Endothelial cell of hepatic sinusoid (primary cell): ENCODE measurements around the gene CYB5R4.
"Not testable (repeated sequence)": the region's sequence is repeated elsewhere in the genome, so short reads cannot be mapped to it uniquely, and the experiment has no call there.

Experiments
- in situ Hi-C: cut with HindIII; loops from 2 replicates; pipeline ENCODE4 v1.10.0; 2017; ENCODE audit warnings: low sequenced_read_pairs

Gene CYB5R4

GRCh38 chr6:83862776-83863471, 3.4 kb downstream of the CYB5R4 start:
- in situ Hi-C loops: loop anchor here (25.0 kb wide), 1 partner anchor 349 kb away; no protein-coding TSS in a partner anchor

GRCh38 chr6:83867043-83867442, 7.6 kb downstream of the CYB5R4 start:
- in situ Hi-C loops: loop anchor here (25.0 kb wide), 1 partner anchor 345 kb away; no protein-coding TSS in a partner anchor

GRCh38 chr6:83867527-83868161, 8.2 kb downstream of the CYB5R4 start:
- in situ Hi-C loops: loop anchor here (25.0 kb wide), 1 partner anchor 345 kb away; no protein-coding TSS in a partner anchor

GRCh38 chr6:83868639-83869038, 9.2 kb downstream of the CYB5R4 start:
- in situ Hi-C loops: loop anchor here (25.0 kb wide), 1 partner anchor 344 kb away; no protein-coding TSS in a partner anchor

- in situ Hi-C loops: loop anchor here (25.0 kb wide), 1 partner anchor 342 kb away; no protein-coding TSS in a partner anchor
These were observed 11.2 kb downstream of the CYB5R4 start for GRCh38 chr6:83870649-83871048.

GRCh38 chr6:83872386-83873118, 13.1 kb downstream of the CYB5R4 start:
- in situ Hi-C loops: loop anchor here (25.0 kb wide), 1 partner anchor 340 kb away; no protein-coding TSS in a partner anchor

- in situ Hi-C loops: loop anchor here (25.0 kb wide), 1 partner anchor 338 kb away; no protein-coding TSS in a partner anchor
These were observed 14.4 kb downstream of the CYB5R4 start for GRCh38 chr6:83873869-83874268.

GRCh38 chr6:83875843-83876242, 16.4 kb downstream of the CYB5R4 start:
- in situ Hi-C loops: no loop called here

- in situ Hi-C loops: no loop called here
These were observed 19.6 kb downstream of the CYB5R4 start for GRCh38 chr6:83878902-83879644.

- in situ Hi-C loops: no loop called here
These were observed 20.3 kb downstream of the CYB5R4 start for GRCh38 chr6:83879746-83880145.

GRCh38 chr6:83883240-83883639, 23.8 kb downstream of the CYB5R4 start:
- in situ Hi-C loops: no loop called here

- in situ Hi-C loops: no loop called here
These were observed 25.0 kb downstream of the CYB5R4 start for GRCh38 chr6:83884523-83884922.

- in situ Hi-C loops: no loop called here
These were observed 26.5 kb downstream of the CYB5R4 start for GRCh38 chr6:83885984-83886383.

- in situ Hi-C loops: no loop called here
These were observed 30.1 kb downstream of the CYB5R4 start for GRCh38 chr6:83889621-83890020.

- in situ Hi-C loops: no loop called here
These were observed 31.0 kb downstream of the CYB5R4 start for GRCh38 chr6:83890520-83890919.

- in situ Hi-C loops: no loop called here
These were observed 32.1 kb downstream of the CYB5R4 start for GRCh38 chr6:83891586-83891985.

GRCh38 chr6:83893024-83893423, 33.5 kb downstream of the CYB5R4 start:
- in situ Hi-C loops: no loop called here

- in situ Hi-C loops: not testable (repeated sequence)
These were observed 37.6 kb downstream of the CYB5R4 start for GRCh38 chr6:83897094-83897493.

GRCh38 chr6:83901624-83902023, 42.1 kb downstream of the CYB5R4 start:
- in situ Hi-C loops: no loop called here

- in situ Hi-C loops: no loop called here
These were observed 44.9 kb downstream of the CYB5R4 start for GRCh38 chr6:83904395-83904794.

GRCh38 chr6:83905648-83906047, 46.2 kb downstream of the CYB5R4 start:
- in situ Hi-C loops: no loop called here
